H1 (cell line): ENCODE measurements around the gene CRX. TPM values are rescaled to one million over a fixed set of nuclear protein-coding genes. Genes with fewer than 3 reads are reported as not detected.
A peak's percentile ranks its signal among the peaks of the same experiment; 100 is the strongest.

Source experiments
- CTCF ChIA-PET: fragments of 300-600 bp; sonication (Branson Sonifier 250); formaldehyde crosslinking; loops from one replicate; lab custom pipeline; 2021; ENCODE audit not compliant: partially characterized antibody; lab: Charles Lee
- POLR2A ChIA-PET: fragments of 300-600 bp; sonication (Branson Sonifier 250); formaldehyde crosslinking; loops from one replicate; lab custom pipeline; 2021; ENCODE audit warnings: inconsistent platforms; ENCODE audit not compliant: partially characterized antibody; lab: Charles Lee
- DNase-seq, 2 experiments: peaks; one replicate each; pipeline versions ENCODE4 v3.0.0 to v3.0.0-alpha.2; 2010 to 2022; ENCODE audit warnings: low spot score in 2 of 2, low read depth in 1 of 2, mixed read lengths in 1 of 2
- FAIRE-seq: peaks from 2 replicates; lab custom pipeline; 2011; peaks lifted over from hg19 to GRCh38; lab: Jason Lieb, UNC
- H2AFZ ChIP-seq: 2 replicates; pipeline ENCODE4 v1.8.1; 2012; ENCODE audit warnings: low read length, inconsistent platforms
- H2AK5ac ChIP-seq: 2 replicates; pipeline ENCODE4 v1.6.1; 2013; ENCODE audit warnings: low read depth, low read length
- H2BK120ac ChIP-seq: replicated peaks from 2 replicates; pipeline ENCODE3; 2013; ENCODE audit warnings: low read depth, low read length, inconsistent platforms
- H2BK12ac ChIP-seq: 2 replicates; pipeline ENCODE4 v1.6.1; 2013; ENCODE audit warnings: low read depth, low read length
- H2BK15ac ChIP-seq: 2 replicates; pipeline ENCODE4 v1.6.1; 2013; ENCODE audit warnings: low read length
- H2BK20ac ChIP-seq: 2 replicates; pipeline ENCODE4 v1.6.1; 2013; ENCODE audit warnings: low read length
- H2BK5ac ChIP-seq: 2 replicates; pipeline ENCODE4 v1.6.1; 2013; ENCODE audit warnings: low read depth, low read length
- H3K14ac ChIP-seq: 2 replicates; pipeline ENCODE4 v1.6.1; 2013; ENCODE audit warnings: inconsistent platforms; ENCODE audit not compliant: insufficient read length
- H3K18ac ChIP-seq: 2 replicates; pipeline ENCODE4 v1.6.1; 2013; ENCODE audit warnings: low read length; ENCODE audit errors: extremely low read depth
- H3K23ac ChIP-seq: 2 replicates; pipeline ENCODE4 v1.6.1; 2013; ENCODE audit warnings: inconsistent platforms; ENCODE audit not compliant: insufficient read length
- H3K23me2 ChIP-seq: 2 replicates; pipeline ENCODE4 v1.6.1; 2013; ENCODE audit warnings: low read depth, low read length
- H3K27ac ChIP-seq: 2 replicates; pipeline ENCODE4 v1.6.1; 2011; ENCODE audit warnings: low read depth, low read length, inconsistent platforms
- H3K27me3 ChIP-seq, 4 experiments: replicated peaks in 1 of 4; 1 replicate in 1 of 4; 2 replicates in 3 of 4; pipeline versions ENCODE4 v1.6.1 to v1.8.1; 2011 to 2013; ENCODE audit warnings: low read length in 3 of 4, mild to moderate bottlenecking in 3 of 4, inconsistent platforms in 2 of 4, mixed read lengths in 2 of 4, moderate library complexity in 1 of 4; ENCODE audit not compliant: control insufficient read depth in 3 of 4, insufficient read depth in 3 of 4; ENCODE audit errors: extremely low read depth in 1 of 4
- H3K36me3 ChIP-seq, 4 experiments: 2 replicates each; pipeline versions ENCODE4 v1.6.1 to v1.8.1; 2011 to 2013; ENCODE audit warnings: mild to moderate bottlenecking in 4 of 4, low read length in 3 of 4, moderate library complexity in 2 of 4, control low read depth in 1 of 4, inconsistent platforms in 1 of 4; ENCODE audit not compliant: insufficient read depth in 4 of 4, control insufficient read depth in 2 of 4
- H3K4ac ChIP-seq: replicated peaks from 2 replicates; pipeline ENCODE3; 2013; ENCODE audit warnings: low read length, low read depth, mixed read lengths, inconsistent platforms; ENCODE audit not compliant: insufficient read length
- H3K4me1 ChIP-seq, 4 experiments: replicated peaks in 1 of 4; 1 replicate in 1 of 4; 2 replicates in 3 of 4; pipeline versions ENCODE4 v1.6.1 to v1.8.1; 2011 to 2013; ENCODE audit warnings: low read length in 3 of 4, inconsistent platforms in 2 of 4, mixed read lengths in 1 of 4; ENCODE audit not compliant: insufficient read depth in 4 of 4, control insufficient read depth in 3 of 4
- H3K4me2 ChIP-seq, 2 experiments: 2 replicates each; pipeline versions ENCODE4 v1.6.1 to v1.8.1; 2011 to 2013; ENCODE audit warnings: low read depth in 2 of 2, low read length in 2 of 2, control low read depth in 1 of 2, inconsistent platforms in 1 of 2, mild to moderate bottlenecking in 1 of 2; ENCODE audit not compliant: insufficient read depth in 1 of 2
- H3K4me3 ChIP-seq, 4 experiments: fragments of 200-600, 300-600 bp in 1 of 4; sonication (generic), shearing (Covaris generic), sonication (Bioruptor Twin) in 1 of 4; 2 replicates each; pipeline versions ENCODE4 v1.5.1 to v1.8.1; 2011 to 2016; ENCODE audit warnings: low read length in 4 of 4, low read depth in 3 of 4, control low read depth in 2 of 4, inconsistent platforms in 2 of 4, mild to moderate bottlenecking in 2 of 4, mixed read lengths in 1 of 4, moderate library complexity in 1 of 4; ENCODE audit not compliant: insufficient read depth in 2 of 4; ENCODE audit errors: extremely low read depth in 1 of 4
- H3K56ac ChIP-seq: replicated peaks from 2 replicates; pipeline ENCODE3; 2013; ENCODE audit warnings: low read depth, mild to moderate bottlenecking, mixed read lengths, low read length, inconsistent platforms; ENCODE audit not compliant: insufficient read length
- H3K79me1 ChIP-seq: 2 replicates; pipeline ENCODE4 v1.6.1; 2013; ENCODE audit warnings: low read depth, low read length, control low read depth
- H3K79me2 ChIP-seq, 2 experiments: 2 replicates each; pipeline versions ENCODE4 v1.6.1 to v1.8.1; 2012 to 2013; ENCODE audit warnings: low read length in 2 of 2, mild to moderate bottlenecking in 2 of 2, inconsistent platforms in 1 of 2; ENCODE audit not compliant: insufficient read depth in 2 of 2, control insufficient read depth in 1 of 2
- H3K9ac ChIP-seq, 4 experiments: replicated peaks in 1 of 4; 1 replicate in 1 of 4; 2 replicates in 3 of 4; pipeline versions ENCODE4 v1.6.1 to v1.8.1; 2011 to 2013; ENCODE audit warnings: low read depth in 3 of 4, low read length in 3 of 4, control low read depth in 2 of 4, mild to moderate bottlenecking in 2 of 4, moderate library complexity in 2 of 4, inconsistent platforms in 1 of 4; ENCODE audit errors: extremely low read depth in 1 of 4
- H3K9me3 ChIP-seq, 2 experiments: 2 replicates each; pipeline versions ENCODE4 v1.6.1 to v1.8.1; 2012 to 2013; ENCODE audit warnings: mild to moderate bottlenecking in 2 of 2, moderate library complexity in 2 of 2, control low read depth in 1 of 2, inconsistent platforms in 1 of 2, low read depth in 1 of 2, low read length in 1 of 2, mixed read lengths in 1 of 2; ENCODE audit not compliant: insufficient read depth in 2 of 2
- H4K20me1 ChIP-seq, 2 experiments: replicated peaks in 1 of 2; 2 replicates each; pipeline versions ENCODE3 to v1.8.1; 2011 to 2013; ENCODE audit warnings: inconsistent platforms in 2 of 2, low read length in 2 of 2, mild to moderate bottlenecking in 1 of 2; ENCODE audit not compliant: insufficient read depth in 2 of 2, control insufficient read depth in 1 of 2
- H4K5ac ChIP-seq: 2 replicates; pipeline ENCODE4 v1.6.1; 2013; ENCODE audit warnings: low read length, low read depth, mixed read lengths, inconsistent platforms; ENCODE audit not compliant: insufficient read length
- H4K8ac ChIP-seq: 2 replicates; pipeline ENCODE4 v1.8.0; 2013; ENCODE audit warnings: mild to moderate bottlenecking, moderate library complexity, low read length, inconsistent platforms; ENCODE audit not compliant: insufficient read depth; ENCODE audit errors: extremely low read depth
- H4K91ac ChIP-seq: replicated peaks from 2 replicates; pipeline ENCODE3; 2013; ENCODE audit warnings: low read length, mixed read lengths, inconsistent platforms; ENCODE audit not compliant: insufficient read length
- HDAC2 ChIP-seq, 2 experiments: fragments of 300-600 bp in 1 of 2; sonication (generic) in 1 of 2; IDR thresholded peaks; 2 replicates each; pipeline ENCODE4 v1.6.1; 2011 to 2012; ENCODE audit warnings: low read depth in 2 of 2, low read length in 2 of 2, mild to moderate bottlenecking in 2 of 2, moderate library complexity in 2 of 2, borderline replicate concordance in 1 of 2, inconsistent platforms in 1 of 2
- KDM1A ChIP-seq: fragments of 200-600, 300-600 bp; sonication (generic); IDR thresholded peaks from 2 replicates; pipeline ENCODE4 v1.7.1; 2016; ENCODE audit warnings: mild to moderate bottlenecking, low read length, borderline replicate concordance
- TBP ChIP-seq: IDR thresholded peaks from 2 replicates; pipeline ENCODE4 v1.6.1; 2011; ENCODE audit warnings: low read depth, low read length, improper control_type of control experiment
- WGBS, 2 experiments: shearing (Covaris generic) in 1 of 2; methylation state at CpG; one replicate each; pipeline versions ENCODE4 v1.1.6 to v1.1.7; 2013 to 2015; ENCODE audit warnings: low lambda C conversion rate in 2 of 2, mixed read lengths in 2 of 2, inconsistent platforms in 1 of 2, low coverage in 1 of 2, missing lambda C conversion rate in 1 of 2; ENCODE audit not compliant: insufficient replicate concordance in 2 of 2, insufficient coverage in 1 of 2, insufficient read length in 1 of 2; ENCODE audit errors: extremely low coverage in 1 of 2, missing lambda C conversion rate in 1 of 2; 5-methylcytosine and 5-hydroxymethylcytosine counted together
- long read RNA-seq, 2 experiments: library from RNA in 1 of 2; library from capped mRNA in 1 of 2; stranded (forward); transcript quantifications; one replicate each; pipeline ENCODE4 v2.0.0, GENCODE V29; 2021; ENCODE audit warnings: inconsistent platforms in 1 of 2
- polyA minus RNA-seq, 3 experiments: library from RNA; depleted of rRNA, polyadenylated mRNA; stranded (reverse); fragments of >200 nt; gene quantifications; 1 replicate in 2 of 3; 2 replicates in 1 of 3; pipeline ENCODE4 v1.2.3, GENCODE V29; 2011
- polyA plus RNA-seq, 7 experiments: library from polyadenylated mRNA; depleted of rRNA in 3 of 7; stranded (reverse) in 5 of 7; unstranded in 2 of 7; fragments of >200 nt in 5 of 7; fragments of 200-250 nt in 2 of 7; gene quantifications; 1 replicate in 5 of 7; 2 replicates in 1 of 7; 4 replicates in 1 of 7; pipeline versions ENCODE4 v1.2.1 to v1.2.3, GENCODE V29; 2011 to 2013; ENCODE audit warnings: missing spikeins in 2 of 7, mixed read lengths in 2 of 7
- total RNA-seq: library from RNA; stranded (reverse); fragmentation: NEBNext Ultra II Directional; extraction: Animal tissue kit (Norgen Biotek cat#: 25700); gene quantifications from 2 replicates; pipeline ENCODE4 v1.2.1, GENCODE V29; 2021

CRX gene
- total RNA-seq, result not detected in 2 replicates
- 0.06 and 0.08 TPM in 2 replicates for polyA plus RNA-seq (2011; rRNA removed)
- 0.04 TPM for polyA plus RNA-seq (2011; cell fraction: cytosol; rRNA removed)
- polyA plus RNA-seq (2011; cell fraction: nucleus; rRNA removed), result 0.03 TPM
- 0.08 to 0.24 TPM (median 0.23 TPM) in 3 of 4 replicates, not detected in the other for polyA plus RNA-seq (2012, experiment 1 of 2)
- 0.08 TPM for polyA plus RNA-seq (2012, experiment 2 of 2)
- 0.02 TPM for polyA plus RNA-seq (2013, experiment 1 of 2)
- polyA plus RNA-seq (2013, experiment 2 of 2), result not detected
- polyA minus RNA-seq (2011; rRNA and poly(A)+ RNA removed), result 0.06 and 0.07 TPM in 2 replicates
- not detected for polyA minus RNA-seq (2011; cell fraction: cytosol; rRNA and poly(A)+ RNA removed)
- polyA minus RNA-seq (2011; cell fraction: nucleus; rRNA and poly(A)+ RNA removed), result not detected
- long read RNA-seq, experiment 1, result 0 reads
- long read RNA-seq, experiment 2, result 0 reads

DNA sequence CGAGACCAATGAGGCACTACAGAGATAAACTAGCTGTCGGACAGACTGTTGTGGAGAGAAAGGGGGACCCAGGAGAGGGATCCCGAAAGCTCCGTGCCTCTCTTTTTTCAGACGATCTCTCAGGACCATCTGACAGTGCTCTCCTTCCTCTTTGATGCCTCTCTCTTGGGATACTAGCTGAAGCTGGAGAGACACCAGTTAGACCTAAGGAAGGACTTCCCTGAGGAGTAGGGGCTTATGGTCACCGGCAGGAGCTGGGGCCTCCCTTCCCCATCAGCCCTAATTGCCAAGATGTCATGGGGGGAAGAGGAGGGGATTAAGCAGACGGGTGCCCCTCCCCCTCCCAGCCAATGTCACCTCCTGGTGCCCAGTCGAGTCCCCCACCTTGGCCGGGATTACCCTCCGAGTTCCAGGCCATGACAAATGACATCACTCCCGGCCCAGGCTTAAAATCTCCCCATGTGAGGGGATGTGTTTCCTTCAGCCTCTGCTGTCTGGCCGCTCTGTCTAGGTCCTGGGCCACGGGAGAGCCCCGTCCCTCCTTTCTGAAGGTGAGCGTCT is at the start of gene CRX:
TSS of gene CRX (plus strand) at position 478 of the 561 bp plus-strand sequence. CDS start 12,507 bp downstream, outside the sequence.
- Histone ChIP-seq H3K14ac (no peak within 1 kb of the TSS), H3K36me3 (no peaks in the 10 kb centered on the region), H2BK20ac (0 out of 2 replicates have a peak within 1 kb of the TSS, but pooled peaks have one; percentile 34), H4K91ac (no peak within 1 kb of the TSS), H3K4ac (no peak within 1 kb of the TSS), H4K8ac (peak within 1 kb of the TSS; percentile 59; the same call in 1 of the 2 replicates), H3K27me3 (no peaks in the 10 kb centered on the region), H3K4me2 (no peak within 1 kb of the TSS), H2BK15ac (0 out of 2 replicates have a peak within 1 kb of the TSS, but pooled peaks have one; percentile 99), H3K23ac (no peak within 1 kb of the TSS), H3K23me2 (peaks cover 4% of the 10 kb centered on the region; the same call in 1 of the 2 replicates), H2AK5ac (0 out of 2 replicates have a peak within 1 kb of the TSS, but pooled peaks have one; percentile 53), H3K4me3 (no peak within 1 kb of the TSS), H4K20me1 (no peaks in the 10 kb centered on the region), H3K18ac (peak within 1 kb of the TSS; percentile 60; the same call in 1 of the 2 replicates), H2BK5ac (no peak within 1 kb of the TSS), H3K9ac (no peak within 1 kb of the TSS; a peak in 1 of 7 replicates), H2BK120ac (no peak within 1 kb of the TSS), H4K5ac (no peak within 1 kb of the TSS), H3K9me3 (no peaks in the 10 kb centered on the region), H3K56ac (no peak within 1 kb of the TSS), H2AFZ (no peak within 1 kb of the TSS), H3K79me2 (no peaks in the 10 kb centered on the region; a peak in 1 of 4 replicates), H3K4me1 (peaks cover 0 to 19% (median 11%) of the 10 kb centered on the region in 4 experiments; a peak in 6 of 7 replicates), H2BK12ac (0 out of 2 replicates have a peak within 1 kb of the TSS, but pooled peaks have one; percentile 50), H3K79me1 (no peaks in the 10 kb centered on the region), H3K27ac (no peak within 1 kb of the TSS)
- CTCF ChIA-PET, result interaction anchor here (0.8 to 2.0 kb wide), 3 partner anchors 28 to 47 kb away, joined by 3 to 5 read pairs (median 4); no protein-coding TSS in a partner anchor
- DNase-seq (no peak), FAIRE-seq (no peak)
- TF ChIP-seq KDM1A, result peak; percentile 95
- peak in 1 of 2 experiments; percentile 42; a peak in 1 of 4 replicates for TF ChIP-seq HDAC2 (IDR thresholded peaks at IDR 0.05; ENCODE audit: borderline replicate concordance in 1 of 2, low read depth in 2 of 2, low read length in 2 of 2)
- TF ChIP-seq TBP, result no peak
- 81% methylated on average over 14 of the region's 15 CpGs; no CpG with 5 or more reads in 1 of the 2 experiments for WGBS, 2 experiments
- POLR2A ChIA-PET, result interaction anchor here (0.7 kb wide), 1 partner anchor 43 kb away, joined by 3 read pairs; no protein-coding TSS in a partner anchor
